ENCODE data around the gene ZIC2.

The ZIC2 gene

DNA sequence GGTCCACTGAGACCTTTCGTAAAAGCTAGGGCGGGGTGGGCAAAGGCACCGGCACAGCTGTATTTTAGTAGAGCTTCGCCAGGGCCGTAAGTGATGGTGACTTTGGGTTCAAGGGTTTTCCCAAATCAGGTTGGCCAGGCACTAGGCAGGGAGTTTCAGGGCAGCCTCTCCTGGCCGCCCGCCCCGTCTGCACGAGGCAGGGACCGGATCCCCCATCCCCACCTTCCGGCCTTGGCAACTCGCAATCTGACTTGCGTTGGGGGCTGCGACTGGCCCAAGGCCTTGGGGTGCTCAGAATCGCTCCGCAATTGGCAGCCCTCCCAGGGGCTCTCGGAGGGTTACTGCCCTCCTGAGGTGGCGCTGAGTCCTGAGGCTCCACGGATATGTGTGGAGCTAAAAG, 6.0 kb upstream of the ZIC2 start:
- DNase-seq = no peak

DNA sequence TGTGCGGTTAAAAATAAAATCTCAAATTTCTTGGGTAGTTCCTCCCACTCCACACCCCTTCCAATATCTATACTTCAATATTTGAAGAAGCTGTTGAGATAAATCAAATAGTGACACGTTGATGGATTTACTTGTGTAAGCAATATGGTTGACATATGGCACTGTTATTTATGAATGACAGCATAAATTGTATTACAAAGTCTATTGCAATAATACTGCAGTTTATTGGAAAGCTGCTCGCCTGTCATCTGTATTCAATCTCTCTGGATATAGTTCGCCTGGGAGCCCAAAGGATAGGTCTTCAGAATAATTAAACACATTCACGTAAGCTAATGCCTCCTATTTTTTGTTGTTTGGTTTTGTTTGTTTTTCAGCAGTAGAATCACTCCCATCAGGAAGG, 5.0 kb upstream of the ZIC2 start:
- DNase-seq = no peak

DNA sequence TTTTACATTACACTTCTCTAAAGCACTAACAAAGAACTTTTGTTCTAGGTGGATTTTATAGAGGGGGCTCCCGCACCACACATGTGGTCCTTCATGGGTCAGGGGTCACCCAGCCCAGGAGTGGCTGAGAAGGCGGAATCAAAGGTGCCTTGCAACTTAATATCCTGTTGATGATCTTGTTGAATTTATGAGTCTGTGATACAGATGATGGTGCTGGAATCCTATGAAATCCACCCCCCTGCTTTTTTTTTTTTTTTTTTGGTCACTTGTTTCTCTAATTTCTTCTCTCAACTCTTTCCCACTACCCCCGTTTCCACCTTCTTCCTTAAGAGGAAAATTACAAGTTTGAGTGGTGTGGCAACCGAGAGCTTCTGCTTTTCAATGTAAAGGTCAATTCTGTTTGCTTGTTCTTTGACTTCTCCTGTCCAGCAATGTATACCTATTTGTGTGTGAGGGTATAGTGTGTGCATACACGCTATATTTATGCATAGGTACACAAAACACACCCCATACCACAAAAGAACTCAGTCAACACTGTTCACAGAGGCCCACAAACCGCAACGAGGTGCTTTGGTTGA, 4.2 kb upstream of the ZIC2 start:
- DNase-seq = no peak

DNA sequence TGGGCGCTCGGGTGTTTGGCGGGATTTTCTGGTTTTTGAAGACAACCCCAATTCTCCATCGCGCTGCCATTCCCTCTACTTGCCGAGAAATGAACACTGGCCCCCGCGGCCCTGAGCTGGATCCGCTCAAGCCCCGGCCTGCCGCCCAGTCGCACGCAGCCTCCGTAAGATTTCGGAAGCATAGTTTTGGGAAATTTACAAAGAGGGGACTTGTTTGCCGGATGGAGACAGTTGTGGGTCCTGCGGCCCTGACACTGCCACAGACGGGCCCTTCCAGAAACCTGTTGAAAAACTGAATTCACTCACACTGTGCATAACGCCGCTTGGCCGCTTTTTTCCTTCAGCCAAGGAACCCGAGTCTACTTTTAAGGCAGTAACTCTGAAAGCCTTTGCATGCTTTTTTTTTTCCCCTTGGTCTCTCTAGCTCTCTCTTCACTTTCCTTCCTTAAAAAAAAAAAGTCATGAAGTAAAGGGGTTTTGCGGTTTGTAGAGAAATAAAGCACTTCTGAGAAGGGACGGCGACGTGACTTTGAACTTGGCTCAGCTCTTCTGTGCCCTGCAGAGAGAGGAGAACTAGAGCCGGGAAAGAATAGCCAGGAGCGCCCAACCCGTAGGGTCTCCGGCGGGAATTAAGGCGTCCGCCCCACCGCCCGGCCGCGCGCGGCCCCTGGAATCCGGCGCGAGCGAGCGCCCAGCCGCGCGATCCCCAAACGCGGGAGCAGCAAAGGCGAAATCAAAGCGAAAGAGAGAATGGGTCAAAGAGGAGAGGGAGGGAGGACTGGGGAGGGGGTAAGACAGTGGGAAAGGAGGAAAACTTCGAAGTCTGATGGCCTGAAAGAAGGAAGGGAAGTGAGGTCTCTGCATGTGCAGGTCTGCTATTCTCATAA, 3.4 kb upstream of the ZIC2 start:
- no peak for DNase-seq

DNA sequence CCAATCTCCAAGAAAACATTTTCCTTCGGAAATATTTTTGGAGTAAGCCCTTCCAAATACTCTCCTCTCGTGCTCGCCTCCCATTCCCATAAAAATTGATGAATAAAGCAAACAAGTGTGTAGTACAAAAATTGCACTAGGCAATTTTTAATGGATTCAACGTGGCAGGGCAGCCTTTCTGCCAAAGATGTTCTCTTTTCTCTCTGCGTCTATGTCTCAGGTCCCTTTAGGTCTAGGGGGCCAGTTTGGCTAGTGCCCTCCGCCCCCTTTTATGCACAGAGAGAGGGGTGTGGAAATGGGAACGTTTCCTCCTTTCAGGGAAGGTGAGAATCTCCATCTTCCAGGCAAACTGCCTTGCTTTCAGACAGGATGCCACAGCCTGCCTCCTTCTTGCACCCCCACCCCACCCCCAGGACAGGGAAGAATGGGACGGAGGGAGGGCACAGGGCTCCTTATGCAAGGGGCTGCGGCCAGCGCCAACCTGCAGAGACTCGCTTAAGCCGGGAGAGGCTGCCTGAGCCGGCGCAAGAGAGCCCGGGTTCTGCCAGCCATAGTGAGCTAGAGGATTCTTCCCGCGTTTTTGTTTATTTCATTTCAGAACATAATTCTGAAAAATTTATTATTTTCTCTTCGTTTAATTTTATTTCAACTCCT, 2.7 kb upstream of the ZIC2 start:
- DNase-seq = no peak

DNA sequence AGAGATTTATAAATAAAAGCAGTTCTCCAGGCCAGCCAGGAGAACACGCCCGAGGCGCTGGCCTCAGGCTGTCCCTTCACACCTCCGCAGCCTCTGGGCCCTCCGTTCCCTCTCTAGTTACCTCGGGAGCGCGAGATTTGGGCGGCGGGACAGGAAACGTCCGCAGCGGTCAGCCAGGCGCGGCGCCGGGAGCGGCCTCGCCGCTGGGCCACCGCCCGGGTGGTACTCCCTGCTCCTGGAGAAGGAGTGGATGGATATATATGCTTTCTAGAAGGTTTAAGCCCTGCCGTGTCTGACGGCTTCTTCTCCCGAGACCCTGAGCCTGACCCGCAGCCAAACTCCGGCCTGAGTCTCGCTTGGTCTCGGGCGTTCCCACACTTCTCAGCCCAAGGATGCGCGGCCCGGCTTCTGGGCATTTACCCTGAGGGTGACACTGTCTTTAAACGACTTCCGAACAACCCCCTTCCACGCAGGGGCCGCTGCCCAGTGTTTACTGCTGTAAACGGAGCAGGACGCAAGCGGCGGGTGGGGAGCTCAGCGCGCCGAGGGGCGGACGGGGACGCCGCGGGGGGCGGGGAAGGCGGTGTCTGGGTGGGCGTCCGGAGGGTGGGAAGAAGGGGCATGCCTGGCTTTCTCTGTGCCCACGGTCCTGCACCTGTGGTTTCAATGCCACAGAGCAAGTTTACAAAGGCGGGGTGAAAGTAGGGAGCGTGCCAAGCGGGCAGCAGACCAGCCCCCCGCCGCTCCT, 2.0 kb upstream of the ZIC2 start:
- DNase-seq = no peak

DNA sequence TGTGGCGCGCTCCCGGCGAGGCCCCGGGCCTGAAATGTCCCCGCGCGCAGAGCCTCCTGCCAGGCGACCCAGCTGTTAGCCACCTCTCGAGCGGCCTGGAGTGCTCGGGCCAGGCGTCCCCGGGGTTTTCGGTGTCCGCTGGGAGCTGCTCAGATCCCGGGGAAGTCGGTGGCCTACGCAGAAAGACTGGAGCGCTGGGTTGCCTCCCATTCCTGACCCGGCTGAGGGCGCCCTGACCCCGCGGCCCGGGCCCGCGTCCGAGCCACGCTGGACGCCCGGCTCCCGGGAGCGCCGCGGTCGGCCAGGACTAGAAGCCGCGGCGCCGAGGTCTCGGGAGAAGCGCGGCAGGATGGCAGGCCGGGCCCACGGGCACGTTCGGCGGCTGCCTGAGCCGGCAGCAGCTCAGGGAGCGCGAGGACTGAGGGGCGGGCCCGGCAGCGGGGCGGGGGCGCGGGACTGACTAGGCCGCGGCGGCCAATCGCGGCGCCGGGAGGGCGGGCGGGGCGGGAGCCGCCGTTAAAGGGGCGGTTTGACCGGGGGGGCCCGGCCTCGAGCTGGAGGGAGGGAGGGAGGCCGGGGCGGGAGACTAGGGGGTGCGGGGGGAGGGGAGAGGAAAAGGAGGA, 1.3 kb upstream of the ZIC2 start:
- DNase-seq = peak; percentile 61

DNA sequence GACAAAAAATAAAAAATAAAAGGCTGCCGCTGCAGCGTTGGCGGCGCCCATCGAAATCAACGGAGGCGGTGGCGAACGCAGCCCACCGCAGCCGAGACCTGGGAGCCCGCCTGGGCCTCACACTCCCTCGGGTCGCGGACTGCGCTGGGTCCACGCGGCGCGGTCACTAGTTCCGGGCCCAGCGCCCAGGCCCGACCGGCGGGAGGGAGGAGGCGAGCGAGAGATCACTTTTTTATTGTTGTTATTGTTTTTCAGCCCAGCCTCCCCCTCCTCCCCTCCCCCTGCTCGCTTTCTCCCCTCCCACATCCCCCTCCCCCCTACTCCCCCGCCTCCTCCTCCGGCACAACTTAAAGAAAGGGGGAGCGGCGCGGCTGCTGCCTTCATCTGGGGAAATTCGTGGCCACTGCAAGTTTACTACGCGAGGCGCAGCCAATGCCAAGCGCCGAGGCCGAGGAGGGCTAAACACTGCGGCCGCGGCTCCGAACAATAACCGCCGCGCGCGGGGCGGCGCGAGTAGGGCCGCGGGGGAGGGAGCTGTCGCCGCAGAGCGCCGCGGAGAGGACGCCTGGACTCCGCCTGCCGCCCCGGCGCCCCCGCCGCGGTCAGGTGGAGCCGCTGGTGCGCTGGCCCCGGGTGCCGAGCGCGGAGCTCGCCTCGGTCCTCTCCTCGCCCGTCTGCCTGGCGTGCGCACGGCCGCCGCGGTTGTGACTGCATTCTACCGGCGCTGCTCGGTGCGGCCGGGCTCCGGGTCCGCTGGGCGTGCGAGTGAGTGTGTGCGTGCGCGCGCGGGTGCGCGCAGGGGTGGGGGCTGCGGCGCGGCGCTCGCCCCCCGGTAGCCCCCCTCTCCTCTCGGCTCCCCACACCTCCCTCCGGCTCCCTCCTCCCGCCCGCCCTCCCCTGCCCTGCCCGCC, 505 bp upstream of the ZIC2 start:
- peak; percentile 61 for DNase-seq

DNA sequence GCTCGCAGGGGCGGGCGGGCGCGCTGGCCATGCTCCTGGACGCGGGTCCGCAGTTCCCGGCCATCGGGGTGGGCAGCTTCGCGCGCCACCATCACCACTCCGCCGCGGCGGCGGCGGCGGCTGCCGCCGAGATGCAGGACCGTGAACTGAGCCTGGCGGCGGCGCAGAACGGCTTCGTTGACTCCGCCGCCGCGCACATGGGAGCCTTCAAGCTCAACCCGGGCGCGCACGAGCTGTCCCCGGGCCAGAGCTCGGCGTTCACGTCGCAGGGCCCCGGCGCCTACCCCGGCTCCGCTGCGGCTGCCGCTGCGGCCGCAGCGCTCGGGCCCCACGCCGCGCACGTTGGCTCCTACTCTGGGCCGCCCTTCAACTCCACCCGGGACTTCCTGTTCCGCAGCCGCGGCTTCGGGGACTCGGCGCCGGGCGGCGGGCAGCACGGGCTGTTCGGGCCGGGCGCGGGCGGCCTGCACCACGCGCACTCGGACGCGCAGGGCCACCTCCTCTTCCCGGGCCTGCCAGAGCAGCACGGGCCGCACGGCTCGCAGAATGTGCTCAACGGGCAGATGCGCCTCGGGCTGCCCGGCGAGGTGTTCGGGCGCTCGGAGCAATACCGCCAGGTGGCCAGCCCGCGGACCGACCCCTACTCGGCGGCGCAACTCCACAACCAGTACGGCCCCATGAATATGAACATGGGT, 599 bp downstream of the ZIC2 start:
- no peak for DNase-seq

DNA sequence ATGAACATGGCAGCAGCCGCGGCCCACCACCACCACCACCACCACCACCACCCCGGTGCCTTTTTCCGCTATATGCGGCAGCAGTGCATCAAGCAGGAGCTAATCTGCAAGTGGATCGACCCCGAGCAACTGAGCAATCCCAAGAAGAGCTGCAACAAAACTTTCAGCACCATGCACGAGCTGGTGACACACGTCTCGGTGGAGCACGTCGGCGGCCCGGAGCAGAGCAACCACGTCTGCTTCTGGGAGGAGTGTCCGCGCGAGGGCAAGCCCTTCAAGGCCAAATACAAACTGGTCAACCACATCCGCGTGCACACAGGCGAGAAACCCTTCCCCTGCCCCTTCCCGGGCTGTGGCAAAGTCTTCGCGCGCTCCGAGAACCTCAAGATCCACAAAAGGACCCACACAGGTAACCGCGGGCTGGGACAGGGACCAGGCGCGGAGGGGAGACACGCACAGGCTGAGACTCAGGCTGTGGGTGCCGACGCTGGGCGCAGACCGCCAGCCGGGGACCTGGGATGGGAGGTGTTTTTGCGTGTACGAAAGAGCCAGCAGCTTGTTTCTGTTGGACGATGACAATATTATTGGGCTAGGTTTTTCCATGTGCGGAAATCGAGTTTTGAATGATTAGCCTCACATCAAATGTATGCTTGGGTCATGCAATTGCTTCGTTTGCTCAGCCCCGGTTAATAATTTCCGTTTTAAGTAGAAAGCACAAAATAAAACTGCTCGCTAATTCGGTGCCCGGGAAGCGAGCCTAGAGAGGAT, 1.3 kb downstream of the ZIC2 start:
- no peak for DNase-seq

DNA sequence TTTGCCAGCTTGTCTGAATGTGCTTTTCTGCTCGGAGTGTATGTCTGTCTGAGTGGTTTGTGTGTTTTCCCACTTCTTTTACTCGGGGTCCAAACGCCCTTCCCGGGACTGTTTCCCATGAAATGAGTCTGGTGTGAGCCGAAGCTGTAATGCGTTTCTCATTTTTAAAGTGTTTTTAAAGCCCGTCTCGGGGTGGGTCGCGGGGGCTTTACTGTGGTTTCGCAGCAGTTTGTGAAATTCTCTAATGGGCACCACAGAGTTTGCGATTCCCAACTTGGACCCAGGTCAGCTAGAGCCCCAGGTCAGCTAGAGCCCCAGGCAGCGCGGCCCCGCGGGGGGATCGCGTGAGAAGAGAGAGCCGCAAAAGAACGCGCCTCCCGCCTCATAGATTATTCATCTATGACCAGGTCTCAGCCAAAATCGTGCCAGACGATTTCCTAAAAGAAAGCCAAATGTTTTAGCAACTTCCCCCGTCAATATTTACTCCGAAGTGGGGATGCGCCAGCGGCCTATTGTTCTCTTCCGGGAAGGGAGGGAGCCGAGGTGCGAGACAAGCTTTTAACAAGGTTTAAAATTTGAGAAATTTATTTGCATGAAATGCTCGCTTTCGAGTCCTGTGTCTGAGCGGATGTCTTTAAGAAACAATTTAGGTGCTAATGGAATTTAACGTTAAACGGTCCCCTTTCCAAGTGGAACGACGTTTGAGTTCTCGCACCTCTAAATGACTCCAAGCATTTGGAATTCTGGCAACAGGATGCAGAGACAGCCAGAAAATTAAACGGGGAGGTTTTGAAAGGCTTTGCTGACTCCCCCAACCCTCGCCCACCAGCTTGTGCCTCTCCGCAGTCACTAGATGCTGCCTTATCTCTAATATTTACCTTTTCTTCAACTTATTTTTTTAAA, 2.2 kb downstream of the ZIC2 start:
- DNase-seq = no peak

DNA sequence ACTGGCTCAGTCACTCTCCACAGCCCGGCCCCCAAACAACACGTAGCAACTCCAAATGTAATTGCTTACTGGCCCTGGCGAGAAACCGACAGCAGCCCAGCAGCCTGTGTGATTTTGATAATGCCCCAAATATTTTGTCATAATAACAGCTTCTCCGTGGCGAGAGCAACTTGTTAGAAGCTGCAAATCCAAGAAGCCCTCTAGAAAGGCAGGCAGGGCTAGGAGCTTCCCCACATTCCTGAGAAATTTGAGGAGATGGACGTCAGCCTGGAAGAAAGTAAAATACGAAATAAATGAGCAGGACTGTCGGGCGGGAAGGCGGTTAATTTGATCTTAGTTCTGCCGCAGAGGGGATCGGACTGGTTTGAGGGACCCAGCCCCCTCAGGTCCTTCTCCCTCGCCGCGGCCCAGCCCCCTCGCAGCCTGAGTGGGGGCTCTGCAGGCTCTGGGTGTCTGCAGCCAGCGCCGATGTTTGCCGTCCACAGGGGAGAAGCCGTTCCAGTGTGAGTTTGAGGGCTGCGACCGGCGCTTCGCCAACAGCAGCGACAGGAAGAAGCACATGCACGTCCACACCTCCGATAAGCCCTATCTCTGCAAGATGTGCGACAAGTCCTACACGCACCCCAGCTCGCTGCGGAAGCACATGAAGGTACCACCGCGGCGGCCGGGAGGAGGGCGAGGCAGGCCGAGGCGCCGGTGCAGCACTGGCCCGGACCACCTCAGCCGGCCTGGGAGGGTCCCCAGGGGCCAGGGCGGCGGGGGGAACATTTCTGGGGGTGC, 3.1 kb downstream of the ZIC2 start:
- DNase-seq = peak; percentile 42

DNA sequence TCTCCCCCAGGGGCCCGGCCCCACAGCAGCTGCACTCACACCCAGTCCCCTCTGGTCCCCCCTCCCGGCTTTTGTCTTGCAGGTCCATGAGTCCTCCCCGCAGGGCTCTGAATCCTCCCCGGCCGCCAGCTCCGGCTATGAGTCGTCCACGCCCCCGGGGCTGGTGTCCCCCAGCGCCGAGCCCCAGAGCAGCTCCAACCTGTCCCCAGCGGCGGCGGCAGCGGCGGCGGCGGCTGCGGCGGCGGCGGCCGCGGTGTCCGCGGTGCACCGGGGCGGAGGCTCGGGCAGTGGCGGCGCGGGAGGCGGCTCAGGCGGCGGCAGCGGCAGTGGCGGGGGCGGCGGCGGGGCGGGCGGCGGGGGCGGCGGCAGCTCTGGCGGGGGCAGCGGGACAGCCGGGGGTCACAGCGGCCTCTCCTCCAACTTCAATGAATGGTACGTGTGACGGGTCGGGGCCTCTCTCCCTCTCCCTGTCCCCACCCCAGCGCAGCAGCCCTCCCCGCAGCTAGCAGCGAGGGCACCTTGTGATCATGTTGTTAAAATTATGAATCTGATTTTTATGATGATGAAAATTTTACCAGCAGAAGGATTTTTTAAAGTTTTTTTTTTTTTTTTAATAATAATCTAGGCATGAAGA, 3.8 kb downstream of the ZIC2 start:
- DNase-seq = peak; percentile 16

DNA sequence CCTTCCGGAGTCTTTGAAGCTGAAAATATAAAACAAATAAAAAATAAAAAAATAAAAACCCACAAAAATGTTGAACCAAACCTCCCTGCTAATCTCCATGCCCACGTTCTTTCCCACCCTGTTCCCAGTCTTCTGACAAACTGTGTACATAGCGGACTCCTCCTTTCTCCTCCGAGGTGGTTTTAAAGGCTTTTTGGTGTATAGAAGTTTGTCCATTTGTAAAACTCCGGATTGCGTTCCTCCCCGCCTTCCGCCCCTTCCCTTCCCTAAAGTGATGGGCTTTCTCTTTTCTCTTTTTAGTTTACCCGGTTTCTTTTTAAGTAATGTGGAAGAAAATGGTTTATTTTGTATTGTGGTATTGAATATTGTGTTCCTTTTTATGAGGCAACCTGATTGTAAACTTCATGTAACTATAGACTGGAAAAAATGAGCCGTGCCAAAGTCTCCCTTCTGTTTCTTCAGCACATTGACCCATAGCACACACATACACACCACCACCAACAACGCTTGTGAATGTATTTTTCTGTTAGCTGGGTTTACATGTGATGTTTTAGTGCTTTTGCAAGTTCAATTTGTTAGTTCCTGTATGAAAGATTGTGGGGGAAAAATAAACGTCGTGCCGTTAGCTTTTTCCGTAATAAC, 4.4 kb downstream of the ZIC2 start:
- no peak for DNase-seq

DNA sequence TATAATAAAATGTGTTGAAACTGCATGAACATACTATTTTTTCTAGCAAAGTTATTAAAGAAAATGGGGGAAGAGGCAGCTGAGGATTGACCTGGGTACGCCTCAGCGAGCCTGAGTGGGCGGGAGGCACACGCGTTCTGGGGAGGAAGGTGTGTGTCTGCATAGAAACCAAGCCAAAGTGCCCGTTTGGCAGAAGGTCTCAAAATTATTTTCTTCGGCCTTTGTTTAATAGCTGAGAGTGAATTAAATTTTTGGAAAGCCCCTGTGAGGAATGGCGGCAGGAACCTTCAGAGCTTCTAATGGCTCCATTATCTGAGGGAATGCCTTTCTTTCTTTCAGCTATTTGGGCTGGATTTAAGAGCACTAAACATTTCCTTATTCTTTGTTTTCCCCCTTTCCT, 5.2 kb downstream of the ZIC2 start:
- no peak for DNase-seq

DNA sequence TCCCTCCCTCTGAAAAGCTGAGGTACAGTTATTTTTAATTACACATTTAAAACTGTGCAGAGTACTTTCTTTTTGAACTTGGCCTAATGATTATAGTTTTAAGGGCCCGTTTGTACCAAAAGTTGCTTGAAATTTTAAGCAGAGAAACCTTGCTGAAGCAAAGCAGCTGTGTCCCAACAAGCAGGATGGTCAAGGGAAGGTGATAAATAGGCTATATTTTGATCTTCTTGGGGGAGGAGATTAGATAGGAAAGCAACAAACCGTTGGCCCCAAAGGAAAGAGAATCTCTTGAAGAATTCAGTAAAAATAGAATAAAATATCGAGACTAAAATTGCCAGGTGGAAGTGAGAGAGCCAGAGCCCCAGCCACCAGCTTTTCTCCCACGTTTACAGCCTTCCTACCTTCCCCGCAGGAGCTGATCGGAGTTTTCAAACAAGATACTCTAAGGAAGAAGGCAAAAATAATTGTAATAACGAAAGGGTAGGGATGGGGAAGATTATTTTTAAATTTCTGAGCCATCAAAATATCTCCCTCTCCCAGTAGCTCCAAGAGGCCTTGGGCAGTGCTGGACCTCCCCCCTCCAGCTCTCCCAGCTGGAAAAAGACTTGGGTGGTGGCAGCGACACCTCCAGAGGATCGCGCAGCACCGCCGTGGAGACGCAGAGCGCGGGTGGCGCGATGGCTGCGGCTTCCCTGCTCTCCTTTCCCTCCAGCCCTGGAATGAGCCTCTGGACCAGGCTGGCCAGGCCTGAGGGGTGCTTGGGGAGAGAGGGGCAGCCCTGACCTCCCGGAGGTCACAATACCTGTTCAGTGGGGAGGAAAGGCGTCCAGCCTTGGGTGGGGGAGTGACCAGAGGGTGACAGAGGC, 5.8 kb downstream of the ZIC2 start:
- no peak for DNase-seq

All from NCI-H1105 treated with DMSO at 0.1 percent for 48 hours (cell line).